NCI-H146 treated with DMSO at 0.1 percent for 48 hours (cell line): Measurements from ENCODE around the gene DSN1.
A peak's percentile ranks its signal among the peaks of the same experiment; 100 is the strongest.

ENCODE experiments used
- DNase-seq: peaks from one replicate; lab custom pipeline; 2025; ENCODE audit not compliant: unreplicated experiment; lab: John Stamatoyannopoulos, UW

DSN1 gene

DNA sequence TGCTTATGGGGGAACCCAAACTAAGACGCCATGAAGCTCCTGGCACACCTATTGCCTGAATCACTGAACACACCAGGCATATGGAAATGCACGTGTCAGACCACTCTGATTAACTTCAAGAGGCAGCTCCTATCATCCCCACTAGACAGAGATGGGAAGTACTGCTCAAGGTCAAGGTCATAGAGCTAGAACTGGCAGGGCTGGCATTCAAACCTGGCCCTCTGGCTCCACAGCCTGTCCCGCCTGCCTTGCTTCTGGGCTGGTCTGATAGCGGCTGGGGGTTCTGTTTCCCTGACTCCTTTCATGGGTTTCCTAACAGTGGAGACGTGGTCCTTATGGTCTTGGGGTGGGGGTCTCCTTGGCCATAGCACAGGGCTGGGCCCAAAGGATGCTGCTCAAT is 22.6 kb upstream of the DSN1 start:
- DNase-seq: no peak

DNA sequence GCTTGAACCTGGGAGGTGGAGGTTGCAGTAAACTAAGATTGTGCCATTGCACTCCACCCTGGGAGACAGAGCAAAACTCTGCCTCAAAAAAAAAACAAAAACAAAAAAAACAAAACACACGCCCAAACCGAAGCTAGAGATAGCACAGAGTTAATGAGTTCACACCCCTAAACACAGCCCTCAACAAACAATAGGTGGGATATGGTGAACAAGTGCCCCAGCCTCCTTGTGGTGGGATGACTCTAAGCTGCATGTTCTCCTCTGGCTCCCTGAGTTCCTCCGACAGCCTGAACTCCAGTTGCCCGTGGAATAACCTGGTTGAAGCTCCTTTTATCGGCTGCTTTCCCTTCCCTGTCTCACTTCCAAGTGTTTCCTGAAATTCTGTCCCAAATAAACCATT is 22.1 kb upstream of the DSN1 start:
- no peak for DNase-seq

DNA sequence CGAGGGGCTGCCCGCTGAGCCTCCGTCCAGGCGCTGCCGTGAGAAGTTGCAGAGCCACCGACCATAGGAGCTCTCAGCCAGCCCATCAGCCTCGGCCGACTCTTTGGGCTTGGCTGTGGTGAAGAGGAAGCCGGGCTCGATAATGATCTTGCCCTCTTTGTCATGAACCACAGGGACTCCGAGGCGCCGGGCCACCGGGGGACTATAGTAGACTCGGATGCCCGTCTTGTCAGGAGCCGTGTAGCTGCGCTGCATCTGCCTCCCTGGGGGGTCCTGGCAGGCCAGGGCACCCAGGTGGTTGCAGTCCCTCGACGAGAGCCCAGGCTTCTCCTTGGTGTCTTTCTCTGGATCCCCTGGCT is 20.5 kb upstream of the DSN1 start:
- no peak for DNase-seq

DNA sequence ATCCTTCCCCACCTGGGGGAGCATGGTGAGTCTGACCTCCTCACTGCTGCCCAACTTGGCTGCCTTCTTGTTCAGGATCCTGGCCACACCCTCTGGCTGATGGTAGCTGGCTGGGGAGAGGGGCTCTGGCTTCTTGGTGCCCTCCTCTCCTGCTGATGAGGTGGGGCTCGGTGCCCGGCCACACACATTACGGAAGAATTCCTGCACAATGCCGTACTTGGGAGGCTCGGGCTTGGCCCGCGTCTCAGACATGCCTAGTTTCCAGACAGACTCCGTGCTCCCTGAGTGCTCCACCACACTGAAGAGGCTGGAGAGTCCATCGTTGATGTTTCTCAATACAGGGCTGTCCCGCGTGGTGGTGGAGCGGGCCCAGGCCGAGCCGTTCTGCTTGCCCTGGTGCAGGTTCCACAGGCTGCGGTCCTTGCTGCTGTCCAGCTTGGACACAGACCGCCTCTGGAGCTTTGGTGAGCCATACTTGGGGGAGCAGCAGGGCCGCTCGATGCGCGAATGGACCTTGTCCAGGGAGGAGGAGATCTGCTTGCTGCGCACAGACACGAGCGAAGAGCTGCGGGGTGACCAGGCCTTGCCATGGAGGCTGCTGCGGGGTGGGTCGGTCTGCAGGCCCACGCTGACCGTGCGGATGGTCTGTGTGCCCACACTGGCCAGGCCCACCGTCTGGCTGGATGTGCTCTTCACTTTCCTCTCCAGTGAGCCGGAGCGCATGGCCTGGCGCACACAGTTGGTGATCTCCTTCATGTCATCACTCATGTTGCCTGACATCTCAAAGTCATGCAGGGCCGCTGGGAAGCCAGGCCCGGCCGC is 19.9 kb upstream of the DSN1 start:
- DNase-seq: no peak

DNA sequence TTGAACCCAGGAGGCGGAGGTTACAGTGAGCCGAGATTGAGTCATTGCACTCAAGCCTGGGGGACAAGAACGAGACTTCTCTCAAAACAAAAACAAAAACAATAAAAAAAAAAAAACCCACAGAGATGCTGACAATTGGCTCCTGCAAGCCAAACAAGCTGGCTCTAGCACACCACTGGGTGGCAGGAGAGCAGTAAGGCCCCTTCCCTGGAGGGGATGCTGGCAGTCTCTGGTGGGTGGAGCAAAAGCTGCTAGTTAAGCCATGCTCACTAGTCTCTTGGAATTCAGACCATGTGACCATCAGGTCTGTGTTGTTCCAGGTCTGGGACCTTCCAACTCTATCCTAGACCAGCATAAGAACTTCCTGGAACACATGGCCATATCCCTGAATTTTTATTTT is 18.9 kb upstream of the DSN1 start:
- no peak for DNase-seq

DNA sequence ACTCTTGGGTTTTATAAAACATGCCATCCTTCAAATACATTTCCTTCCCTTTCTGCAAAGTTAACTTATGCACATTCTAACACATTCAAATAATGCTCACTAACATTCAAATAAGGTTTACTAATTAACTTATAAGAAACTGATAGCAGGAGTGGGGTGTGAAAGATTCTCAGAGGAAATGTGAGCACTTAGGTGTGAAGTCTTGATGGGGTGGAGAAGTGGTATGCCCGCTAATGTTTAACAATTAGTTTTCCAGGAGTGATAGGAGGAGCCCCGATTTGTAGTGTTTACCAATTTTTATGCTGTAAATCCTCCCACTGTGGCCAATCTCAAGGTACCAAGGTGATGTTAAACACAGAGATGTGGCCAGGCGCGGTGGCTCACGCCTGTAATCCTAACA is 18.3 kb upstream of the DSN1 start:
- no peak for DNase-seq

DNA sequence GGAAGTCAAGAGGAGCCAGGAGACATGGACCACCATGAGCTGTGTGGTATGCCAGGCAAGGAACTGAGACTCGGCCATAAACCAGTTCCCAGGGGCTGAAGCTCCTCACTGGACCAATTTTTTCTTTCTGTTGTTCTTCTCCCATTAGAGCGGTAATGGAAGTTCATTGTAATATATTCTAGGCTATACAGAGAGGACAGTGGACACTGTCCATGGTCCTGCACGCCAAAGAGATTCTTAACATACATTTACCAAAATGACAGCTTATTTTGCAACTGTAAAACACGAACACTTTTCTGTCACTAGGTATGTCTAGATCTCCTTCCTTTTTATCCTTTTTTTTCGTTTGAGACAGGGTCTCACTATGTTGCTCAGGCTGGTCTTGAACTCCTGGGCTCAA is 13.1 kb upstream of the DSN1 start:
- DNase-seq: no peak

DNA sequence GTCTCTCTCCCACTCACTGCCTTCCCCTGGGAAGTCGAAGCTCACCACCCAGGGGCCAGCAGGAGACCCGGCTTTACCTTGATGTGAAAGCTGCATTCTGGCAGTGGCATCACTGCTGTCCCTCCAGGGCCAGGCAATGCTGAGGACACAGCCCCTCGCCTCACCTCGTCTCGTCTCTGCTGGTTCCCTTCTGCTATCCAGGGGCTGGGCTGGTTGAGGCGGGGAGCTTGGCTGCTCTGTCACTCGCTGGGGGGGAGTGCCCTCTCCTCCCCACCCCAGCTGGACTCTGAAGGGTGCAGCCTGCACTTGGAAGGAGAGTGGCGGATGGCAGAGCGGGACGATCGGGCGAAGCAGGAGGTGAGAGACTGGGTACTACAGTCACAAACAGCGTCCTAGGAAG is 12.7 kb upstream of the DSN1 start:
- DNase-seq: no peak

DNA sequence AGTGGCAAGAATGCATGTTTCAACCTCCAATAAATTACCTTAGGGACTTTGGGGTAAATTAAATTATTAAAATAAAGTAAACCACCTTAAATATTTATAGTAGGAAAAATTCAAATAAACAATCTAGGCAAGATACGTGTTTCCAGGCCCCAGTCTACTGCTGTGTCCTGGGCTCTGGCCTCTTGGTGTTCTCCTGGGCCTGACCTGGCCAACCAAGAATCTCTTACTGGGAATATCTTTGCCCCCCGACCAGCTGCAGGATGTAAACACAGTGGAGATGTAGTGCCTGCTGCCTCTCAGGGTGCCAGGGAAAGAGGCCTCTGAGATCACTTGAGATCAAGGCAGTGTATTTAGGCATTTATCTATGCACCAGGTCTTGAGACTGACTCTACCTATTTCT is 11.7 kb upstream of the DSN1 start:
- DNase-seq: no peak

DNA sequence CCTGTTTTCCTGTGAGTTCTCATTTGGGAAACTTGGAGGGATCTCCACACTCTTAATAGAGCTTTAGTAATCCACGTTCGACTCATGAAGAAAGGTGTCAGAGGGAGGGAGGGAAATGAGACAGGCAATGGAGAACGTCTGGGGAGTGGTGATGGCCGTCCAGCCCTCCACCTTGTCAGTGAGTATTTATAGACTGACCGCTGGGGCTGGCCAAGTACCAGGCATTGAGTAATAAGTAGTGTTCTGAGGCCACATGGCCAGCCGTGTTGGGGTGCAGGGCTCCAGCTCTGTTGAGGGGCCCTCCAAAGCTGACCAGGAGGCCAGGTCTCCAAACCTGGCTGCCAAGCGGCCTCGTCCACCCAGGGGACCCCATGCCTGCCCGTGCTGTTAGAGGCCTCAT is 11.3 kb upstream of the DSN1 start:
- DNase-seq: no peak

DNA sequence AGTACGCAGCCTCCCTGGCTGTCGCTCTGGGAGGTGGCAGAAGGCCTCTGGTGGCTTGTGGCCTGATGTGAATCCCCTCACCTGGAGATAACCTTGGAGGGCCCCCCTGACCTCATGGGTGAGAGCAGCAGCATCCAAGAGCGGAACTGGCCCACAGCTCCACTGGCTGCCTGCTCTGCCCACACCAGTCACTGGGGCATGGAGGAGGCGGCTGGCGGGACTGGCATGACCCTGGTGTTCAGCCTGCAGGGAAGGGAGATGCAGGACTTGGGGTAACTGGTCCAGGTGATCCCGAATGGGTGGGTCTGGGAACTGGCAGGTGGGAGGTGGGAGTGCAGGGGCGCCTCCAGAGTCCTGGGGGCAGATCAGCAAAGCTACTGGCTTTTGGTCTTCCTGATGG is 10.6 kb upstream of the DSN1 start:
- no peak for DNase-seq

DNA sequence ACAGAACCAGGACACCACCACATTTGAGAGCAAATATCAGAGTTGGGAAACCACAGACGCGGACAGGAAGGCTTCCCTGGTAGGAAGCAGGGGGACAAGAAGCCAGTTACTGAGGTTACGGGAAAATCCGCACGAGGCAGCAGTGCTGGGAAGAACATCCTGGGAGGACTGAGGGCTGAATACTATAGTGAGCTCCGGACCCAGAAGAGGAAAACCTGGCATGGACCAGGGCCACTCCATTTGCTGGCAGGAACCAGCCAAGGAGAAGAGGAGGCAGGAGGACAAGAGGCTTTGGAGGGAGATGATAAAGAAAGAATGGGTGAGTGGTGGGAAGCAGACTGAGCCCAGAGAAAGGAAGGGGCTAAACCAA is 6.1 kb upstream of the DSN1 start:
- no peak for DNase-seq

DNA sequence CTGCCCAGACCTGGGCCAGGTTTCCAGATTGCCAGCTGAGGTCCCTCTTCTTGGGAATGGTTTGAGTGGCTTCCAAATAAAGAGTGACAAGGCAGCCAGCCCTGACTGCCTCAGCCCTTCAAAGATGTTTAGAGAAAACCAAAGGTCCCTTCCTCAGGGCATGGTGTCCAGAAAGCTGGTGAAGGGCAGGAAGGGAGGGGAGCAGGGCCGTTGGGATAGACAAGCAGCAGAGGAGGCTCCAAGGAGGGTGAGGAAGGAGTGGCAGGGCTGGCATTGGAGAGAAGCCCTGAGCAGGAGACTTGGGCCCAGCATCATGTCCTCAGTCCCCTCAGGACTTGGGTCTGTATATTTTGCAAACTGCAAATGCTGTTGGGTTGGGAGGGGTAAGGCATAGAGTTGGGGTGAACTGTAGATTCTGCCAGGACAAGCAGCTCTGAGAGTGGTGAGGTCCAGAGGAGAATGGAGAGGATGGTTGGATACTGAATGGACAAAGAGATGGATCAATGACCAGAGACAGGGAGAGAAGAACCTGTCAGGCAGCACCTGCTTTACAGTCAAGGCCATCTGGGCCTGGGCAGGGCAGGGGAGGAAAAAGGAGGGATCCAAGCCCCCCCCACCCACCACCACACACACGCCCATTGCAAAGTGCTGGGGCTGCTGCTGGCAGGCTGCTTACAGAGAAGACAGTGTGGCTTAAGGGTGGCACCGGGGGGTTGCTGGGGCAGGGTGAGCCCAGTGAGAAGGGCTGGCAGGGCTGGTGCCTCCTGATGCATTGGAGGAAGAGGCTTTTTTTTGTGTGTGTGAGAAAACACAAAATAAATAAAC is 5.5 kb upstream of the DSN1 start:
- DNase-seq: no peak

DNA sequence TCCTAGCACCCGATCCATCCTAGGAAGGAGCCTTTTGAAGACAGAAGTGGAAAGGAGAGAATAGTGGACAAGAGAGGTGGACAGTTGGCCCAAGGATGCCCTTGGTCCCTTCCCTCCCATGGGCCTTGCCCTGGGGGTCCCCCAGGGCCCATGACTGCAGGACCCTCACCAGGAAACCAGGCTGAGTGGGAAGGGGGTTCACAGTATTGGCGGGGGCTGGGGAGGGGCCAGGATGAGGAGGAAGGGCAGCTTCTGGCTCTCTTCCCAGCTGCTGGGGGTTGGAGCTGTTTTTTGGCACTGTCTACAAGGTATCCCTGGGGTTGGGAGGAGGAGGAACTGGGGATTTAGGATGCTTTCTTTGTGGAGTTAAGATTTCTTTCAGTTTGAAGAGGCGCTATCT is 4.0 kb upstream of the DSN1 start:
- no peak for DNase-seq

DNA sequence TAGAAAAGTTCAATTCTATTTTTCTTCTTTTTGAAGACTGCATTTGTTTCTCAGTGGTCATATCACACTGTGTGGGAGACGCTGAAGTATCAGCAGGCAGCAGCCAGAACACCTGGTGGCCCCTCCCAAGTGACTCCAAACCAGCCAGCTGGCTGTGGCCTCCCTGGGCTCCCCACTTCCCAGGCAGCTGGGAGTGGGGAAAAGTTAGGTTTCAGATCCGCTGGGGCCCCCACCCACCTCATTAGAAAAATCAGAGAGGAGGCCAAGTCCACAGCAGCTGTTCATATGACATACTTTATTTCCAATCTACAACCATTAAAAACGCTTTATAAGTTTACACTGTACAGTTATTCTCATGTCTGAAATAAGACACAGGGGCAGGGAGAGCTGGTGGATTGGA is 3.6 kb upstream of the DSN1 start:
- no peak for DNase-seq

DNA sequence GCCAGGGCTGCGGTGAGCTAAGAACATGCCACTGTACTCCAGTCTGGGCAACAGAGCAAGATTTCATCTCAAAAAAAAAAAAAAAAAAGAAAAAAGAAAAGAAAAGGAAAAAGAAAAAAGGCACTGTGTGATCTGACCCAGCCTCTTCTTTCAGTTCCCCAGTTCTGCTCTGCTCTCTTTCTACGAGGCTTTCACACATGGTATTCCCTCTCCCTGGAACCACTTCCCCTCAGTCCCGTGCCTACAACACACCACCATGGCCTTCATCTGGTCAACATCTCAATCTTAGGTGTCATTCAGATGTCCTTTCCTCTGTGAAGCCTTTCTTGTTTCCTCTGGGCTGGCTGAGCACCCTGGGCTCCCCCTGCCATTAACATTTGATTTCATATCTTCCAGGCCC is 2.3 kb upstream of the DSN1 start:
- DNase-seq: no peak

DNA sequence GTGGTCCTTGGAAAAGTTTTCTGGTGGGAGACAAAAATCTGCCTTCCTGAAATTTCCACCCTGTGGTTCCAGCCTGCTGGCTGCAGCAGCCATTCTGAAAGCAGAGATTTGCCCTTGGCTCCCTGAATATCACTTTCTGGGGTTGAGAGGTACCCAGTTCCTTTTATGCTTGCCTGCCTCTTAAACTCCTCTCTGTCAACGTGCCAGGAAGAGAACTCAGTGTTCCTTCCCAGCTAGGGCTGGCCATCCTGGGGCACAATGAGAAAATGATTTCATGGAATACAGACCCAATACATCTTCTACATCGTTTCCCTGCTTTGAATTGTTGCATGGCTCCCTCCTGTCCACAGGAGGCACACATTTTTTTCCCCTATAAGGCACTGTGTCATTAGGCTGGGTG is 1.6 kb upstream of the DSN1 start:
- no peak for DNase-seq

DNA sequence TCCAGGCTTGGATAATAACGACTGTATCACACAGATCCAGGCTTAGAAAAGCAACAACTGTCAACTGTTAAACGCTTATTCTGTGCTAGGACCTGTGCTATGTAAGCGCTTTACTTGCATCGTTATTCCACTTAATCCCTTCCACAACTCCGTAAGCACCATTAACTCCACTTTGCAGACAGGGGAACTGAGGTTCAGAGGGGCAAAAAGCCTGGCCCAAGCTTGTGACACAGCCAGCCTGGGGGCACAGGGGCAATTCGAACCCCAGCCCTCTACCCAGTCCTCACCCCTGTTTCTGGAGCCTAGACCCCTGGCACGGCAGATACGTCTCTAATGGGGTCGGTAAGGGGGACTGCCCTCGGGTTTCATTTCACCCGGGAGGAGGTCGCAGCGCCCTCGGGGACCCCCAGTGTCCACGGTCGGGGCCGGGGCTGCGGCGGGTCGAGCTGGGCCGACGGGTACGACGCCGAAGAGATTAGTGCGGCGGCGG is 411 bp downstream of the DSN1 start:
- peak; percentile 34 for DNase-seq

DNA sequence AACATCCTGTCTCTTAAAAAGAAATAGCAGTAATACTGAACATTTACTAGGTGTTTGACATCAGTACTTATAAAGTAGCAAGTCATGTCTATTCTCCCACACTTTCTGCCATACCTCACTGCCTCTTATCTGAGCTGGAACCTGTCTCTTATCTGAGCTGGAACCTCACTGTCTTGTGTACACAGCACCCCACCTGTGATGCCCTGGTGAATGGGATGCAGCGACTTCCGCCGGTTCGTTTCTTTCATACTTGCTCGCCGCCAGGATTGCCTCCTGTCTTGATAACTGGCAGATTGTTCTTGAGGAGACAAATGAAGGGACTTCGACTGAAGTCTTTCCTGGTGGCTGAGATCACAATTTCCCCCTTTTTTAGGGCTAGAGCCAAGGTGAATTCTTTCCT is 2.9 kb downstream of the DSN1 start:
- DNase-seq: no peak

DNA sequence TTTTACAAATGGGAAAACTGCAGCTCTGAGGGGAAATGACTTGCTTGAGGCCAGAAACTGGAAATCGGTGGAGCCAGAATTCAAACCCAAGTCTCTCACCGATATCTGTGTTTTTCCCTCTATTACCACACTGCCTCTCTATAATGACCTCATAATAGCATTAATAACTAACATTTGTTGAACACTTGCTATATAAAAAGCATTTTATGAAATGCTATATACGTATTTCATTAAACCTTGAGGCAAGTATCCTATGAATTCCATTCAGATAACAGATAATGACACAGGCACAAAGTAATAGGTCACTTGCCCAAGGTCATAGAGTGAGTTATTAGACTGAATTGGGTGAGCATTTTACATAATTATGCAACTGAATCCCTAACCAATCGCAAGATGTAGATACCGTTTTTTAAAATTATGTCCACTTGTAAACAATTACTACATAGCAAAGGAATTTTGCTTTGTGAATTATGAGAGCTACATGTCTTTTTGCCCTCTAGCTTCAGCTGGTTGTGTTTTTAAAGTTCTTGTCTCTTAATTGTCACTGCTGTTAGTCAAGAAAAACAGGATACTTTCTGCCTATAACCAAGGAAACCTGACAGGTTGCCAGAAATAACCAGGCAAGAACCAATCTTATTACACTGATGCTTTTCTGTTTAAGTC is 4.7 kb downstream of the DSN1 start:
- no peak for DNase-seq

DNA sequence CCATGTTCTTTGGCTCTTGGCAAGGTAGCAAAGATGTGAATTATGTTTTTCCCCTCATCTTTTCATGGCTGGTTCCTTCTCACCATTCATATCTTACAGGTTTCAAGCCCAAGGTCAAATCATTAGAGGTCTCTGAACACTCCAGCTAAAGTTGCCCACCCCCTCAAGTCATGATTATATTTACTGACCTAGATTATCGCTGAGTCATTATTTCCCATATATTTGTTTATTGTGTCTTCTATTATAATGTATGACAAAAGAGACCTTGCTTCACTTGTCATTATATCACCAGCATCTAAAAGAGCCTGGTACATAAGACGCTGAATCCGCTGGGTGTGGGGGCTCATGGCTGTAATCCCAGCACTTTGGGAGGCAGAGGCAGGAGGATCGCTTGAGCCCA is 12.4 kb downstream of the DSN1 start:
- no peak for DNase-seq

DNA sequence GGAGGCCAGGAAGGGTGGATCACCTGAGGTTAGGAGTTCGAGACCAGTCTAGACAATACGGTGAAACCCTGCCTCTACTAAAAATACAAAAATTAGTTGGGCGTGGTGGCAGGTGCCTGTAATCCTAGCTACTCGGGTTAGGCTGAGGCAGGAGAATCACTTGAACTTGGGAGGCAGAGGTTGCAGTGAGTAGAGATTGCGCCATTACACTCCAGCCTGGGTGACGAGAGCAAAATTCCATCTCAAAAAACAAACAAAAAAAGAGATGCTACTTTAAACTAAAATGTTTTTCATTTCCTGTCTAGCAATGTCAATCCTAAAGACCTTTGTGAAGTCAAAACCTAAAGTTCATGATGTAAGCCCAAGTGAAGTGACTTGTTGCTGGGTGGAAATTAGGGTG is 12.9 kb downstream of the DSN1 start:
- DNase-seq: no peak
